Lung (tissue), 12 donors: ENCODE data around the gene CWC27. TPM values are rescaled to one million over a fixed set of nuclear protein-coding genes. Genes with fewer than 3 reads are reported as not detected.

ENCODE experiments used
- ATAC-seq: fragments of 200-7000 bp; cut with Tn5 transposase; one replicate; pipeline ENCODE4 v1.9.1; 2020; ENCODE audit warnings: moderate number of reproducible peaks; ENCODE audit not compliant: insufficient read depth, low FRiP score
- DNase-seq, 3 donors: peaks; one replicate each; pipeline ENCODE4 v3.0.0-alpha.2; 2013 to 2017
- H3K27ac ChIP-seq, 2 donors: one replicate each; pipeline ENCODE4 v1.5.1; 2013; ENCODE audit warnings: mild to moderate bottlenecking in 2 of 2, moderate library complexity in 2 of 2, control low read depth in 1 of 2, inconsistent platforms in 1 of 2, low read depth in 1 of 2, low read length in 1 of 2
- H3K27me3 ChIP-seq, 3 donors: one replicate each; pipeline ENCODE4 v1.5.1; 2013; ENCODE audit warnings: low read length in 2 of 3; ENCODE audit not compliant: control insufficient read depth in 3 of 3, insufficient read depth in 3 of 3
- H3K36me3 ChIP-seq, 4 donors: one replicate each; pipeline ENCODE4 v1.5.1; 2013; ENCODE audit warnings: low read length in 4 of 4, mild to moderate bottlenecking in 1 of 4, moderate library complexity in 1 of 4; ENCODE audit not compliant: control insufficient read depth in 4 of 4, insufficient read depth in 4 of 4
- H3K4me1 ChIP-seq, 5 donors: one replicate each; pipeline ENCODE4 v1.5.1; 2013; ENCODE audit warnings: low read length in 5 of 5, mild to moderate bottlenecking in 2 of 5, moderate library complexity in 1 of 5; ENCODE audit not compliant: control insufficient read depth in 5 of 5, insufficient read depth in 5 of 5
- H3K4me3 ChIP-seq: one replicate; pipeline ENCODE4 v1.5.1; 2013; ENCODE audit warnings: mild to moderate bottlenecking, control low read depth, moderate library complexity
- H3K9ac ChIP-seq, 2 donors: one replicate each; pipeline ENCODE4 v1.5.1; 2013; ENCODE audit warnings: low read length in 2 of 2, control low read depth in 1 of 2; ENCODE audit not compliant: insufficient read depth in 1 of 2
- H3K9me3 ChIP-seq, 4 donors: one replicate each; pipeline ENCODE4 v1.5.1; 2013; ENCODE audit warnings: low read length in 3 of 4, mild to moderate bottlenecking in 1 of 4, moderate library complexity in 1 of 4; ENCODE audit not compliant: control insufficient read depth in 4 of 4, insufficient read depth in 3 of 4
- CTCF ChIP-seq: IDR thresholded peaks from 2 replicates; pipeline ENCODE4 v1.5.1; 2012; ENCODE audit warnings: mild to moderate bottlenecking; ENCODE audit errors: control extremely low read depth, extremely low read depth
- WGBS, 2 donors: extraction: QIAGEN DNeasy Blood & Tissue Kit; methylation state at CpG; one replicate each; pipeline ENCODE4 v1.1.7; 2013; 5-methylcytosine and 5-hydroxymethylcytosine counted together
- polyA plus RNA-seq, 2 donors: library from polyadenylated mRNA; stranded (reverse); fragments of 200-250 nt; gene quantifications; one replicate each; pipeline ENCODE4 v1.2.1, GENCODE V29; 2013
- total RNA-seq, 2 donors: library from RNA; depleted of rRNA in 1 of 2; stranded (reverse); fragments of >200 nt in 1 of 2; gene quantifications; one replicate each; pipeline ENCODE4 v1.2.1, GENCODE V29; 2014 to 2021
- donor health status: control.
- donor health status: control.
- donor health status: Bipolar disorder and iron deficiency.
- donor health status: healthy.
- donor health status: DM: yes; HTN: yes; CAD: no.

CWC27 gene
- total and polyA plus RNA-seq, 4 donors, result 12.0 to 21.2 (median 16.7) TPM

GRCh38 chr5:64883912-64884311, 115.2 kb downstream of the CWC27 start:
- DNase-seq, result no peak
- 98 to 100% methylated on average over 1 of the region's 1 CpG for WGBS, 2 donors
- Histone ChIP-seq H3K27ac (no peak overlapping the region), H3K36me3 (peaks cover 0 to 2% (median 0%) of the 10 kb centered on the region in 4 donors), H3K9me3 (no peaks in the 10 kb centered on the region), H3K4me1 (no peaks in the 10 kb centered on the region), H3K27me3 (no peaks in the 10 kb centered on the region), H3K9ac (no peak overlapping the region), H3K4me3 (no peak overlapping the region)
- TF ChIP-seq CTCF, result no peak
- no peak for ATAC-seq

GRCh38 chr5:64884541-64884940, 115.8 kb downstream of the CWC27 start:
- Histone ChIP-seq H3K4me3 (no peak overlapping the region), H3K36me3 (peaks cover 0 to 2% (median 0%) of the 10 kb centered on the region in 4 donors), H3K27ac (no peak overlapping the region), H3K27me3 (no peaks in the 10 kb centered on the region), H3K9me3 (no peaks in the 10 kb centered on the region), H3K9ac (no peak overlapping the region), H3K4me1 (no peaks in the 10 kb centered on the region)
- ATAC-seq, result no peak
- 74 to 87% methylated on average over 1 of the region's 1 CpG for WGBS, 2 donors
- no peak for DNase-seq
- no peak for TF ChIP-seq CTCF

- Histone ChIP-seq H3K27me3 (no peaks in the 10 kb centered on the region), H3K9ac (no peak overlapping the region), H3K36me3 (peaks cover 0 to 2% (median 0%) of the 10 kb centered on the region in 4 donors), H3K4me1 (no peaks in the 10 kb centered on the region), H3K27ac (no peak overlapping the region), H3K9me3 (no peaks in the 10 kb centered on the region), H3K4me3 (no peak overlapping the region)
- DNase-seq (no peak), ATAC-seq (no peak)
- 96 to 97% methylated on average over 2 of the region's 2 CpGs for WGBS, 2 donors
- no peak for TF ChIP-seq CTCF
Observed at GRCh38 chr5:64887910-64888309, 119.2 kb downstream of the CWC27 start.

GRCh38 chr5:64895748-64896147, 127.0 kb downstream of the CWC27 start:
- no peak overlapping the region for H3K4me3 ChIP-seq
- H3K27me3 ChIP-seq, result no peaks in the 10 kb centered on the region
- 96% methylated on average over 2 of the region's 2 CpGs for WGBS, 2 donors
- ATAC-seq (no peak), DNase-seq (no peak)
- H3K36me3 ChIP-seq, result peaks cover 0 to 6% (median 0%) of the 10 kb centered on the region in 4 donors
- peaks cover 0 to 3% (median 0%) of the 10 kb centered on the region in 5 donors for H3K4me1 ChIP-seq
- no peak overlapping the region for H3K27ac ChIP-seq
- TF ChIP-seq CTCF, result no peak
- no peaks in the 10 kb centered on the region for H3K9me3 ChIP-seq
- no peak overlapping the region for H3K9ac ChIP-seq
